WTC11 (cell line): ENCODE results near the gene DIABLO. TPM values are rescaled to one million over a fixed set of nuclear protein-coding genes. Genes with fewer than 3 reads are reported as not detected.
"Not testable (repeated sequence)": the region's sequence is repeated elsewhere in the genome, so short reads cannot be mapped to it uniquely, and the experiment has no call there.

Experiments used
- ATAC-seq: fragments of 200-7000 bp; cut with Tn5 transposase; 2 replicates; pipeline ENCODE4 v1.10.0; 2021; ENCODE audit warnings: mild to moderate bottlenecking, moderate library complexity
- CTCF ChIA-PET: fragments of 300-600 bp; sonication (Branson Sonifier 250); formaldehyde crosslinking; loops from one replicate; lab custom pipeline; 2021; ENCODE audit warnings: antibody characterized with exemption; lab: Charles Lee
- POLR2A ChIA-PET: fragments of 350-600 bp; sonication (Branson Sonifier 250); formaldehyde crosslinking; loops from one replicate; lab custom pipeline; 2021; ENCODE audit warnings: antibody characterized with exemption; lab: Charles Lee
- DNase-seq: peaks from one replicate; pipeline ENCODE4 v3.0.0; 2021; ENCODE audit warnings: low spot score
- H3K27ac Mint-ChIP-seq: 2 replicates; pipeline ENCODE4 v1.8.0; 2021; ENCODE audit warnings: mixed read lengths
- H3K27me3 Mint-ChIP-seq: 2 replicates; pipeline ENCODE4 v1.8.0; 2021; ENCODE audit warnings: low read depth, mild to moderate bottlenecking, moderate library complexity, mixed read lengths
- H3K36me3 Mint-ChIP-seq: 2 replicates; pipeline ENCODE4 v1.8.0; 2021; ENCODE audit warnings: mixed read lengths
- H3K4me1 Mint-ChIP-seq: 2 replicates; pipeline ENCODE4 v1.8.0; 2022; ENCODE audit warnings: mixed read lengths
- H3K4me3 Mint-ChIP-seq: 2 replicates; pipeline ENCODE4 v1.8.0; 2021; ENCODE audit warnings: mild to moderate bottlenecking, moderate library complexity, mixed read lengths
- H3K9me3 Mint-ChIP-seq: 2 replicates; pipeline ENCODE4 v1.8.0; 2021; ENCODE audit warnings: mixed read lengths
- ELF4 ChIP-seq: sonication (generic); formaldehyde crosslinking; IDR thresholded peaks from 2 replicates; pipeline ENCODE4 v1.8.1; 2022; ENCODE audit warnings: low read depth, mild to moderate bottlenecking, moderate library complexity, missing genetic modification reagents
- FOXP1 ChIP-seq: sonication (generic); formaldehyde crosslinking; IDR thresholded peaks from 2 replicates; pipeline ENCODE4 v1.8.0; 2022; ENCODE audit warnings: missing genetic modification reagents, mild to moderate bottlenecking, moderate library complexity, borderline replicate concordance
- TP53 ChIP-seq: sonication (generic); formaldehyde crosslinking; IDR thresholded peaks from 2 replicates; pipeline ENCODE4 v1.8.1; 2023; ENCODE audit warnings: mild to moderate bottlenecking, missing genetic modification reagents
- ZNF121 ChIP-seq: sonication (generic); formaldehyde crosslinking; IDR thresholded peaks from 2 replicates; pipeline ENCODE4 v1.8.0; 2023; ENCODE audit warnings: missing genetic modification reagents
- ZNF138 ChIP-seq: sonication (generic); formaldehyde crosslinking; conservative IDR thresholded peaks from 2 replicates; pipeline ENCODE4 v1.8.1; 2022; ENCODE audit warnings: mild to moderate bottlenecking, moderate library complexity, missing genetic modification reagents
- total RNA-seq: library from RNA; stranded (reverse); gene quantifications from 3 replicates; pipeline ENCODE4 v1.2.3, GENCODE V29; 2021
- TF ChIP-seq, protein P1 (sequence below): sonication (generic); formaldehyde crosslinking; IDR thresholded peaks from 2 replicates; pipeline ENCODE4 v1.8.1; 2023; ENCODE audit warnings: mild to moderate bottlenecking, missing genetic modification reagents, moderate library complexity
- TF ChIP-seq, protein P2 (sequence below): sonication (generic); formaldehyde crosslinking; IDR thresholded peaks from 2 replicates; pipeline ENCODE4 v1.8.1; 2023; ENCODE audit warnings: mild to moderate bottlenecking, missing genetic modification reagents
- TF ChIP-seq, protein P3 (sequence below): sonication (generic); formaldehyde crosslinking; IDR thresholded peaks from 2 replicates; pipeline ENCODE4 v1.8.0; 2023; ENCODE audit warnings: missing genetic modification reagents, mild to moderate bottlenecking, borderline replicate concordance
- TF ChIP-seq, protein P4 (sequence below): sonication (generic); formaldehyde crosslinking; IDR thresholded peaks from 2 replicates; pipeline ENCODE4 v1.8.0; 2022; ENCODE audit warnings: mild to moderate bottlenecking, missing genetic modification reagents

The DIABLO gene
- total RNA-seq, 1 experiment from 2014 or later = 61.7 TPM

GRCh38 chr12:122182887-122183587 lies 42.8 kb downstream of the DIABLO start, which contains the start of gene LRRC43:
Gene LRRC43 (plus strand): TSS chr12:122183123. CDS start chr12:122183145, 22 bp downstream.
- Mint-ChIP-seq H3K4me3 (peak within 1 kb of the TSS; percentile 74), H3K27ac (no peak within 1 kb of the TSS), H3K9me3 (no peaks in the 10 kb centered on the region), H3K27me3 (peaks cover 17% of the 10 kb centered on the region), H3K36me3 (no peaks in the 10 kb centered on the region), H3K4me1 (peaks cover 3% of the 10 kb centered on the region; the same call in 1 of the 2 replicates)
- ChIA-PET POLR2A (interaction anchor here (0.6 to 1.0 kb wide), 2 partner anchors 43 to 525 kb away, joined by 3 read pairs; partner anchors contain the start of gene DIABLO), CTCF (interaction anchor here (0.6 to 1.9 kb wide), 8 partner anchors 8 to 265 kb away, joined by 3 to 8 read pairs (median 4); partner anchors contain the start of genes B3GNT4 and CFAP251)
- TF ChIP-seq, protein P1, sequence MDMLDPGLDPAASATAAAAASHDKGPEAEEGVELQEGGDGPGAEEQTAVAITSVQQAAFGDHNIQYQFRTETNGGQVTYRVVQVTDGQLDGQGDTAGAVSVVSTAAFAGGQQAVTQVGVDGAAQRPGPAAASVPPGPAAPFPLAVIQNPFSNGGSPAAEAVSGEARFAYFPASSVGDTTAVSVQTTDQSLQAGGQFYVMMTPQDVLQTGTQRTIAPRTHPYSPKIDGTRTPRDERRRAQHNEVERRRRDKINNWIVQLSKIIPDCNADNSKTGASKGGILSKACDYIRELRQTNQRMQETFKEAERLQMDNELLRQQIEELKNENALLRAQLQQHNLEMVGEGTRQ = no peak
- TF ChIP-seq ZNF138 (CRISPR knock-in tag) (0 out of 2 replicates have a peak, but pooled peaks have one; percentile 28), TP53 (CRISPR knock-in tag) (no peak), ELF4 (CRISPR knock-in tag) (no peak), ZNF121 (CRISPR knock-in tag) (0 out of 2 replicates have a peak, but pooled peaks have one; percentile 4)
- TF ChIP-seq, protein P2, sequence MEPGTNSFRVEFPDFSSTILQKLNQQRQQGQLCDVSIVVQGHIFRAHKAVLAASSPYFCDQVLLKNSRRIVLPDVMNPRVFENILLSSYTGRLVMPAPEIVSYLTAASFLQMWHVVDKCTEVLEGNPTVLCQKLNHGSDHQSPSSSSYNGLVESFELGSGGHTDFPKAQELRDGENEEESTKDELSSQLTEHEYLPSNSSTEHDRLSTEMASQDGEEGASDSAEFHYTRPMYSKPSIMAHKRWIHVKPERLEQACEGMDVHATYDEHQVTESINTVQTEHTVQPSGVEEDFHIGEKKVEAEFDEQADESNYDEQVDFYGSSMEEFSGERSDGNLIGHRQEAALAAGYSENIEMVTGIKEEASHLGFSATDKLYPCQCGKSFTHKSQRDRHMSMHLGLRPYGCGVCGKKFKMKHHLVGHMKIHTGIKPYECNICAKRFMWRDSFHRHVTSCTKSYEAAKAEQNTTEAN (CRISPR knock-in tag) = no peak
- TF ChIP-seq, protein P3, sequence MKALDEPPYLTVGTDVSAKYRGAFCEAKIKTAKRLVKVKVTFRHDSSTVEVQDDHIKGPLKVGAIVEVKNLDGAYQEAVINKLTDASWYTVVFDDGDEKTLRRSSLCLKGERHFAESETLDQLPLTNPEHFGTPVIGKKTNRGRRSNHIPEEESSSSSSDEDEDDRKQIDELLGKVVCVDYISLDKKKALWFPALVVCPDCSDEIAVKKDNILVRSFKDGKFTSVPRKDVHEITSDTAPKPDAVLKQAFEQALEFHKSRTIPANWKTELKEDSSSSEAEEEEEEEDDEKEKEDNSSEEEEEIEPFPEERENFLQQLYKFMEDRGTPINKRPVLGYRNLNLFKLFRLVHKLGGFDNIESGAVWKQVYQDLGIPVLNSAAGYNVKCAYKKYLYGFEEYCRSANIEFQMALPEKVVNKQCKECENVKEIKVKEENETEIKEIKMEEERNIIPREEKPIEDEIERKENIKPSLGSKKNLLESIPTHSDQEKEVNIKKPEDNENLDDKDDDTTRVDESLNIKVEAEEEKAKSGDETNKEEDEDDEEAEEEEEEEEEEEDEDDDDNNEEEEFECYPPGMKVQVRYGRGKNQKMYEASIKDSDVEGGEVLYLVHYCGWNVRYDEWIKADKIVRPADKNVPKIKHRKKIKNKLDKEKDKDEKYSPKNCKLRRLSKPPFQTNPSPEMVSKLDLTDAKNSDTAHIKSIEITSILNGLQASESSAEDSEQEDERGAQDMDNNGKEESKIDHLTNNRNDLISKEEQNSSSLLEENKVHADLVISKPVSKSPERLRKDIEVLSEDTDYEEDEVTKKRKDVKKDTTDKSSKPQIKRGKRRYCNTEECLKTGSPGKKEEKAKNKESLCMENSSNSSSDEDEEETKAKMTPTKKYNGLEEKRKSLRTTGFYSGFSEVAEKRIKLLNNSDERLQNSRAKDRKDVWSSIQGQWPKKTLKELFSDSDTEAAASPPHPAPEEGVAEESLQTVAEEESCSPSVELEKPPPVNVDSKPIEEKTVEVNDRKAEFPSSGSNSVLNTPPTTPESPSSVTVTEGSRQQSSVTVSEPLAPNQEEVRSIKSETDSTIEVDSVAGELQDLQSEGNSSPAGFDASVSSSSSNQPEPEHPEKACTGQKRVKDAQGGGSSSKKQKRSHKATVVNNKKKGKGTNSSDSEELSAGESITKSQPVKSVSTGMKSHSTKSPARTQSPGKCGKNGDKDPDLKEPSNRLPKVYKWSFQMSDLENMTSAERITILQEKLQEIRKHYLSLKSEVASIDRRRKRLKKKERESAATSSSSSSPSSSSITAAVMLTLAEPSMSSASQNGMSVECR (CRISPR knock-in tag) = 0 out of 2 replicates have a peak, but pooled peaks have one; percentile 35
- TF ChIP-seq, protein P4, sequence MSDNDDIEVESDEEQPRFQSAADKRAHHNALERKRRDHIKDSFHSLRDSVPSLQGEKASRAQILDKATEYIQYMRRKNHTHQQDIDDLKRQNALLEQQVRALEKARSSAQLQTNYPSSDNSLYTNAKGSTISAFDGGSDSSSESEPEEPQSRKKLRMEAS (CRISPR knock-in tag) = peak; percentile 38; the same call in 1 of the 2 replicates
- peak; percentile 80 for DNase-seq
- ATAC-seq = peak; percentile 88

- CTCF ChIA-PET = interaction anchor here (1.3 kb wide), 2 partner anchors 11 to 39 kb away, joined by 3 to 4 read pairs; no protein-coding TSS in a partner anchor
- H3K27ac Mint-ChIP-seq, H3K4me3 Mint-ChIP-seq, DNase-seq, H3K9me3 Mint-ChIP-seq, ATAC-seq, POLR2A ChIA-PET, H3K36me3 Mint-ChIP-seq, H3K27me3 Mint-ChIP-seq, H3K4me1 Mint-ChIP-seq: not testable (repeated sequence)
Observed at GRCh38 chr12:122176473-122176872, 49.4 kb downstream of the DIABLO start.

- CTCF ChIA-PET = no interaction called here
- ATAC-seq (no peak), DNase-seq (no peak)
- POLR2A ChIA-PET = no interaction called here
- Mint-ChIP-seq H3K27me3 (no peaks in the 10 kb centered on the region), H3K36me3 (no peaks in the 10 kb centered on the region), H3K4me1 (no peaks in the 10 kb centered on the region), H3K4me3 (no peak within 1 kb of the TSS), H3K27ac (no peak within 1 kb of the TSS), H3K9me3 (no peaks in the 10 kb centered on the region)
- no peak for TF ChIP-seq FOXP1
Observed at GRCh38 chr12:122174155-122174845, 51.6 kb downstream of the DIABLO start, which contains the start of gene IL31. Gene IL31 (minus strand): TSS chr12:122174221. CDS start chr12:122174172, 49 bp downstream.
